ENCODE data around the gene KLHL14.
"Not testable (repeated sequence)": the region's sequence is repeated elsewhere in the genome, so short reads cannot be mapped to it uniquely, and the experiment has no call there.

KLHL14 gene

DNA sequence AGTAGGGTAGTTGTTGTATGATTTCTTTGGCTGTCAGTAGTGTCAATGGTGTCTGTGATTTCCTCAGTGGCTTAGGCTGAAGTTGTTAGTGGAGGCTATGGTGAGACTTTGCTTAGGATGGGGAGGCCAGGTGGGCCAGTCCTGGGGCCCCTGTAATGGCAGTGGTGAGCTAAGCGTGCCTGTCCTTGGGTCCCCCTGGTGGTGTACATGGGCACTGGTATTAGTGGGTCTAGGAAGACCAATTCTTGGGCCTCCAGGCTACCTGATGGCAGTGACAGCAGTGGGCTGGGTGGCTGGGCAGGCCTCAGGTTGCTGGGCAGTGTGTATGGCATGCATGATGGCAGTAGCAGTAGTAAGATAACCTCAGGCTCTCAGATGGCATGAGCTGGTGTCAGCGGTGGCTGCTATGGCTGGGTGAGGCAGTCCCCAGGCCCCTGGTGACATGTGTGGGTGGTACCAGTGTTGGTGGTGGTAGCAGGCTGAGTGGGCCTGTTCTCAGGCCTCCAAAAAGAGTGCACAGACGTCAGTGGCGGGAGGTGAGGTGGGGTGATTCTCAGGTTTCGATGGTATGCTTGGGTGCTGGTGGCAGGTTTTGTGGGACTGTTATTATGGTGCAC is 103.2 kb downstream of the KLHL14 start:
- no peak for DNase-seq (ENCODE audit: low read depth)
- H3K4me3 ChIP-seq (ENCODE audit: low read depth, low read length): no peak overlapping the region
- TF ChIP-seq, protein P1, sequence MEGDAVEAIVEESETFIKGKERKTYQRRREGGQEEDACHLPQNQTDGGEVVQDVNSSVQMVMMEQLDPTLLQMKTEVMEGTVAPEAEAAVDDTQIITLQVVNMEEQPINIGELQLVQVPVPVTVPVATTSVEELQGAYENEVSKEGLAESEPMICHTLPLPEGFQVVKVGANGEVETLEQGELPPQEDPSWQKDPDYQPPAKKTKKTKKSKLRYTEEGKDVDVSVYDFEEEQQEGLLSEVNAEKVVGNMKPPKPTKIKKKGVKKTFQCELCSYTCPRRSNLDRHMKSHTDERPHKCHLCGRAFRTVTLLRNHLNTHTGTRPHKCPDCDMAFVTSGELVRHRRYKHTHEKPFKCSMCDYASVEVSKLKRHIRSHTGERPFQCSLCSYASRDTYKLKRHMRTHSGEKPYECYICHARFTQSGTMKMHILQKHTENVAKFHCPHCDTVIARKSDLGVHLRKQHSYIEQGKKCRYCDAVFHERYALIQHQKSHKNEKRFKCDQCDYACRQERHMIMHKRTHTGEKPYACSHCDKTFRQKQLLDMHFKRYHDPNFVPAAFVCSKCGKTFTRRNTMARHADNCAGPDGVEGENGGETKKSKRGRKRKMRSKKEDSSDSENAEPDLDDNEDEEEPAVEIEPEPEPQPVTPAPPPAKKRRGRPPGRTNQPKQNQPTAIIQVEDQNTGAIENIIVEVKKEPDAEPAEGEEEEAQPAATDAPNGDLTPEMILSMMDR (IDR thresholded peaks at IDR 0.05; ENCODE audit: control insufficient read depth, extremely low read depth, insufficient read depth): no peak

DNA sequence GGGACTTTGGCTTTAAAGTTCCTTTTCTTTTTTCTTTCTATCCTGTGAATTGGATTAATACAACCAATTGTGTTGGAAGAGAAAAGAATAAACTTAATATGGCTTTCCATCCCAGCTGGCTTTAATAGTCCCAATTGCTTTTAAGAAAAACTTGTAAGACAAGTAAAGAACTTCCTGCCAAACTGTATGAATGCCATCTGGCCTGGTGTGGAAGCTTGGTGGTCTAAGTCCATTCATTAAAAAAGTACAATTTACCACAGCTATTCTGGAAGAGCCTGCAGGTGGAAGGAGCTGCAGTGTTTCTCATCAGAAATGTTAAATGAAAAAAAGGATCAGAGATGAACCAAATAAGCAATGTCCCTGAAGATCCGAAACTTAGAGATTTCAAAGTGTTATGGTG is 103.9 kb downstream of the KLHL14 start:
- DNase-seq (ENCODE audit: low read depth): no peak
- no peak overlapping the region for H3K4me3 ChIP-seq (ENCODE audit: low read depth, low read length)
- TF ChIP-seq, protein P1 (IDR thresholded peaks at IDR 0.05; ENCODE audit: control insufficient read depth, extremely low read depth, insufficient read depth): no peak

DNA sequence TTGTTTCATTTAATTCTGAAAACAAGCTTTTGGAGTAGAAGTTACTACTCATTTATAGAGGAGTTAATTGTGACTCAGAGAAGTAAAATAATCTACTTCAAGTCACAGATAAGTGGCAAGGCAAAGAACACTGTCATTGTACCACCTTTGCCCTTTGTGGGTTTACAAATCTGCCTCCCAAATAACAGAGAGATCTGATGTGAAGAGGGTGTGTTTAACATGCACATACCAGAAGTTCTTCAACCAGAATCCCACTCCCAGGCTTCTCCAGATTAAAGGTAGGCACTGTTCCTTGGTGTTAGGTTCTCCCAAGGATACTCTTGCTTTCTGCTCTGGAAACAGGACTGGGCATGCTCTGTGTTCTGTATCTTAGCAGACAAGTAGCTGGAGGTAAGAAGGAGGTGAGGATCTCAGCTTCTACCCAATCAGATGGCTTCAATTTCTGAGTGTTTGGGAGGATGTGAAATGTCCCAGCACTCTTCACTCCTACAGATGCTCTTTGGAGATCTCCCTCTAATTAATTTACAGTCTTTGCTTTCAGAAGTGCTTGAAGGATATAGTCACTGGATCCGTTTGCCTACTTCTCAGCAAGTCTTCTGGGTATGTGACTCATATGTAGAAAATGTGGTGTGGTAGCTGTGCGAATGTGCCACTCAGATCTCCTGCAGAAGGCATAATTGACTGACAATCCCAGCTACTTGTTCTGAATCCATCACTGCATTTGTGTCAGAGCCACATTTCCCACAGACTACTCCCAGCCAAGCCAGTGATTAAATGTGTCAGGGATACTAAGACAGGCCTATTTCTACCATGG is 111.1 kb downstream of the KLHL14 start:
- no peak overlapping the region for H3K4me3 ChIP-seq (ENCODE audit: low read depth, low read length)
- DNase-seq (ENCODE audit: low read depth): no peak
- TF ChIP-seq, protein P1 (IDR thresholded peaks at IDR 0.05; ENCODE audit: control insufficient read depth, extremely low read depth, insufficient read depth): no peak

DNA sequence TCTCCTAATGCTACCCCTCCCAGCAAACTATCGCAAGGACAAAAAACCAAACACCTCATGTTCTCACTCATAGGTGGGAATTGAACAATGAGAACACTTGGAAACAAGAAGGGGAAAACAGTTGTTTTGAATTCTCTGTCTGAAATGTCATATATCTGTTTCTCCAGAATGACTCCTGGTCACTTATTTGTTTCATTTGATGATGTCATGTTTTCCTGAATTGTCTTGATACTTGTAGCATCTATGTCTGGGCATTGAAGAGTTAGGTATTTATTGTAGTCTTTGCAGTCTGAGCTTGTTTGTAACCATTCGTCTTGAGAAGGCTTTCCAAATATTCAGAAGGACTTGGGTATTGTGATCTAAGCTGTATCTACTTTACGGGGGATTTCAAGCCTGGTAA is 118.3 kb downstream of the KLHL14 start:
- not testable (repeated sequence) for DNase-seq (ENCODE audit: low read depth); H3K4me3 ChIP-seq (ENCODE audit: low read depth, low read length)

DNA sequence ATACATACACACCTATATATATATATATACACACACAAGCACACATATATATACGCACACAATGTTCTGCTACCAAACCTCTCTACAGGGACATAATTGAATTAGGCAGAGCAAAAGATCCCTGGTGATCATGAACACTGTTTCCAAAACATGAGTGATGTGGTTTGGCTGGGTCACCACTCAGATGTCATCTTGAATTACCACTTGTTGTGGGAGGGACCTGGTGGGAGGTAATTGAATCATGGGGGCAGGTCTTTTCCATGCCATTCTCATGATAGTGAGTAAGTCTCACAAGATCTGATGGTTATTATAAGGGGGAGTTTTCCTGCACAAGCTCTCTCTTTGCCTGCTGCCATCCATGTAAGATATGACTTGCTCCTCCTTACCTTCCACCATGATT is 135.2 kb downstream of the KLHL14 start:
- not testable (repeated sequence) for DNase-seq (ENCODE audit: low read depth); H3K4me3 ChIP-seq (ENCODE audit: low read depth, low read length)

DNA sequence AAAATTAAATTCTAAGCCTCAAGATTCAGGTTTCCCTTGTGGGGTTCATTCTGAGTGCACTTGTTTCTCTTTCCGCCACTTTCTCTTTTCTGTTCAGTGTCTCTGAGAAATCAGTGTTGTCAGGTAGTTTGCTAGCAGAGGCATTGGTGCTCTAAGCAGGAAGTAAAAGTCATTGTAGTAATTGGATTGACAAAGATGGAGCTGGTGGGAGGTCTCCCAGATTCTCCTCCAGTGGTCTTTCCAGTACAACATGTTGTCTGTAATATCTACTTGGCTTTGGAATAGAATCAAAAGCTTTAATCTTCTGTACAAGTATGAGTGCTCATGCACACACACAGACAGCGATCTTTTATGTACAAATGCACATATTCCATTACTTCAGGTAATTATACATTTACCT is 135.6 kb downstream of the KLHL14 start:
- no peak overlapping the region for H3K4me3 ChIP-seq (ENCODE audit: low read depth, low read length)
- DNase-seq (ENCODE audit: low read depth): no peak
- TF ChIP-seq, protein P1 (IDR thresholded peaks at IDR 0.05; ENCODE audit: control insufficient read depth, extremely low read depth, insufficient read depth): no peak

DNA sequence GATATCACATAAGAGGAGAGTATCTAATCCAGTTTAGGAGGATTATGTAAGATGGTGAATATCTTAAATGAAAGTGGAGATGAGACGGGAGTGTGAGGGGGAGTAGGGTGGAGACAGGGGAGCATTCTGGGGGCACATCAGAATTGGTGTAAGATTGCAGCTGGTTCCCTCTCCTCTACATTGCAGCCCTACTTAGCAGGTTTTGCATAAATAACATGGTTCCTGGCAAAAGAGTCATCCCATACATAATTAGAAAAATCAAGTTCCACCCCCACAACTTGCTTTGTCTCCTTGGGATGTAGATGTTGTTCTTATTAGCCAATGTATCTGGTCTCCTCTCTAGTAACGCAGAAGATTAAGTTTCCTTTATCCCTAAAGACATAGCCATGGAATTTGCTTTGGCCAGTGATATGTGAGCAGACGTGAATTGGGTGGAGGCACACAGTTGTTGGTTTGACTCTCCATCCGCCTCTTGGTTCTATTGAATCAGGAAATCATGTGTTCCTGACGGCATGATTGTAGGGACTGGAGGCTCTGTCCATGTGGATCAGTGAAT is 137.9 kb downstream of the KLHL14 start:
- no peak overlapping the region for H3K4me3 ChIP-seq (ENCODE audit: low read depth, low read length)
- TF ChIP-seq, protein P1 (IDR thresholded peaks at IDR 0.05; ENCODE audit: control insufficient read depth, extremely low read depth, insufficient read depth): no peak
- DNase-seq (ENCODE audit: low read depth): no peak

All from LNCaP clone FGC (cell line).